DOHH2 (cell line): Measurements from ENCODE around the gene MUSTN1.

Source experiments
- H3F3A ChIP-seq: fragments of 200-600 bp; sonication (generic), shearing (Covaris generic); 2 replicates; pipeline ENCODE4 v1.6.0; 2016; ENCODE audit warnings: antibody characterized with exemption, mild to moderate bottlenecking; ENCODE audit not compliant: control insufficient read depth, insufficient read depth
- H3K27ac ChIP-seq: fragments of 200-600 bp; sonication (generic); 2 replicates; pipeline ENCODE4 v1.5.1; 2014; ENCODE audit warnings: low read depth, mild to moderate bottlenecking, low read length, moderate library complexity
- H3K27me3 ChIP-seq: fragments of 200-600 bp; sonication (generic); 2 replicates; pipeline ENCODE4 v1.6.1; 2014; ENCODE audit warnings: mild to moderate bottlenecking, low read length, mixed read lengths; ENCODE audit not compliant: control insufficient read depth
- H3K36me3 ChIP-seq: fragments of 200-600 bp; sonication (generic); 2 replicates; pipeline ENCODE4 v1.6.1; 2014; ENCODE audit warnings: mild to moderate bottlenecking, low read length, moderate library complexity, mixed read lengths; ENCODE audit not compliant: control insufficient read depth
- H3K4me1 ChIP-seq: fragments of 200-600 bp; sonication (generic); 2 replicates; pipeline ENCODE4 v1.6.1; 2014; ENCODE audit warnings: mild to moderate bottlenecking, low read length, mixed read lengths; ENCODE audit not compliant: control insufficient read depth
- H3K4me2 ChIP-seq: fragments of 200-600 bp; sonication (generic); 2 replicates; pipeline ENCODE4 v1.6.0; 2014; ENCODE audit warnings: mild to moderate bottlenecking, low read length, moderate library complexity
- H3K4me3 ChIP-seq: fragments of 200-600 bp; sonication (generic); 2 replicates; pipeline ENCODE4 v1.5.1; 2014; ENCODE audit warnings: mild to moderate bottlenecking, low read length, mixed read lengths
- H3K79me2 ChIP-seq: fragments of 200-600 bp; sonication (generic); 2 replicates; pipeline ENCODE4 v1.6.1; 2014; ENCODE audit warnings: mild to moderate bottlenecking, low read length, mixed read lengths; ENCODE audit not compliant: control insufficient read depth
- H3K9me2 ChIP-seq: fragments of 200-600 bp; sonication (generic); replicated peaks from 2 replicates; pipeline ENCODE4 v1.6.1; 2014; ENCODE audit warnings: mild to moderate bottlenecking, low read length, mixed read lengths; ENCODE audit not compliant: control insufficient read depth
- H3K9me3 ChIP-seq: fragments of 200-600 bp; sonication (generic); 2 replicates; pipeline ENCODE4 v1.6.1; 2014; ENCODE audit warnings: antibody characterized with exemption, low read length, mixed read lengths; ENCODE audit not compliant: control insufficient read depth, insufficient read depth
- H4K20me1 ChIP-seq: fragments of 200-600 bp; sonication (generic); 2 replicates; pipeline ENCODE4 v1.6.0; 2014; ENCODE audit warnings: low read depth, mild to moderate bottlenecking, antibody characterized with exemption, low read length, moderate library complexity; ENCODE audit not compliant: control insufficient read depth, insufficient read depth
- CTCF ChIP-seq: fragments of 200-600 bp; sonication (generic); IDR thresholded peaks from one replicate; pipeline ENCODE4 v1.5.1; 2014; ENCODE audit warnings: antibody characterized with exemption, mild to moderate bottlenecking, low read depth, low read length; ENCODE audit not compliant: poor library complexity, severe bottlenecking
- EZH2phosphoT487 ChIP-seq: fragments of 200-600 bp; sonication (generic); IDR thresholded peaks from 2 replicates; pipeline ENCODE4 v1.6.1; 2017; ENCODE audit warnings: borderline replicate concordance, mild to moderate bottlenecking, antibody characterized with exemption, low read length, moderate library complexity, mixed read lengths

Gene MUSTN1

GRCh38 chr3:52805270-52806039 lies 29.4 kb downstream of the MUSTN1 start:
- no peak overlapping the region for H3K4me2 ChIP-seq
- no peak overlapping the region for H3K4me3 ChIP-seq
- H3K4me1 ChIP-seq: no peaks in the 10 kb centered on the region
- no peaks in the 10 kb centered on the region for H4K20me1 ChIP-seq
- TF ChIP-seq CTCF: no peak
- no peak for TF ChIP-seq EZH2phosphoT487
- no peaks in the 10 kb centered on the region for H3F3A ChIP-seq
- H3K27ac ChIP-seq: no peak overlapping the region
- no peaks in the 10 kb centered on the region for H3K9me2 ChIP-seq
- no peaks in the 10 kb centered on the region for H3K79me2 ChIP-seq
- H3K36me3 ChIP-seq: no peaks in the 10 kb centered on the region
- H3K9me3 ChIP-seq: no peaks in the 10 kb centered on the region
- H3K27me3 ChIP-seq: no peaks in the 10 kb centered on the region; the same call in 1 of the 2 replicates

- no peak for TF ChIP-seq CTCF
- no peak for TF ChIP-seq EZH2phosphoT487
Measured at GRCh38 chr3:52801839-52802238, 33.0 kb downstream of the MUSTN1 start.

GRCh38 chr3:52800079-52800478 lies 34.7 kb downstream of the MUSTN1 start:
- Histone ChIP-seq H3K9me3 (no peaks in the 10 kb centered on the region), H3K79me2 (no peaks in the 10 kb centered on the region), H3K27me3 (no peaks in the 10 kb centered on the region), H3K36me3 (no peaks in the 10 kb centered on the region), H3F3A (no peaks in the 10 kb centered on the region), H4K20me1 (no peaks in the 10 kb centered on the region), H3K4me3 (no peak overlapping the region), H3K27ac (no peak overlapping the region), H3K4me1 (no peaks in the 10 kb centered on the region), H3K9me2 (no peaks in the 10 kb centered on the region), H3K4me2 (no peak overlapping the region)
- TF ChIP-seq EZH2phosphoT487 (no peak), CTCF (no peak)

More at GRCh38 chr3:52801839-52802238, 33.0 kb downstream of the MUSTN1 start:
- Histone ChIP-seq H3F3A (no peaks in the 10 kb centered on the region), H3K9me2 (no peaks in the 10 kb centered on the region), H3K27ac (no peak overlapping the region), H3K79me2 (no peaks in the 10 kb centered on the region), H4K20me1 (no peaks in the 10 kb centered on the region), H3K9me3 (no peaks in the 10 kb centered on the region), H3K27me3 (no peaks in the 10 kb centered on the region), H3K4me3 (no peak overlapping the region), H3K4me2 (no peak overlapping the region), H3K4me1 (no peaks in the 10 kb centered on the region), H3K36me3 (no peaks in the 10 kb centered on the region)
